Measurements from ENCODE around the gene ZNF805. TPM values are rescaled to one million over a fixed set of nuclear protein-coding genes. Genes with fewer than 3 reads are reported as not detected.
A peak's percentile ranks its signal among the peaks of the same experiment; 100 is the strongest.

The ZNF805 gene
- 12.0 and 12.6 TPM in 2 replicates for total RNA-seq (ENCODE audit: low replicate concordance)

DNA sequence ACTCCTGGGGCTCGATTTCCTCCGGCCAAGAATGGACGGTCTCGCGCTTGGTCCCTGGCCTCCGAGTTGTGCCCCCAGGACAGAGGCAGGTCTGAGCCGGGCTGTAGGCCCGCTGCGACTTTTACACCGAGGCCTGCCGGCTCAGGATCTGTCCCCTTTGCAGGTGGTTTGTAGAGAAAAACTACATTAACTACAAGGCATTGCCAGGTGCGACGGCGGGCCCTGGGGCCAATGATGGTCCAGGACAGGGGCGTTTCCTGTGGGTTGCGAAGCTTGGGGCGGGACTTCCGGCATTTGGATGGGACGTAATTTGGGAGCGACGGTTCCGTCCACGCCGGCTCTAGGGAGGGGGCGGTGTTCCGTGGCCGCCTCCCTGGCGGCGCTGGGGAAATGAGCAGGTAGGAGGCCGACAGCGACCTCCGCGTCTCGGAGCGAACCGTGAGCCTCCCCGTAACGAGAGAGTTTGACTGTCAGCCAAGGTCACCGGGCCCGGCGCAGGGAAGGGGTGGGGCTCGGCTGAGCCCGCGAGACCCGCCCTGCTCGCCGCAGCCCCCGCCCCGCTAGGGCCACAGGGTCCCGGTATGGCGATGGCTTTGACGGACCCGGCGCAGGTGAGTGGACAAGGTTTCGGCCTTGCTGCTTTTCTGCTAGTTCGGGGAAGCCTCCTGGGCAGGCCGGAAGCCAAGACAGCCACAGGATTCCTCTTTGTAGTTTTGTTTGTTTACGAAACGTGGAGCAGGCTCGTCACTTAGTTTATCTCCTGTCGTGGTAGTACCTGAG is at the start of gene ZNF805:
TSS of gene ZNF805 (plus strand) at position 322 of the 780 bp plus-strand sequence. CDS start at position 582, 260 bp downstream.
- Histone ChIP-seq H3K4me3 (peak within 1 kb of the TSS; percentile 95), H3K4me2 (peak within 1 kb of the TSS; percentile 86), H3K27ac (peak within 1 kb of the TSS; percentile 43), H3K4me1 (no peaks in the 10 kb centered on the region), H3K79me2 (ENCODE audit: low read depth) (peaks cover 34% of the 10 kb centered on the region), H3K9me3 (ENCODE audit: low read depth) (no peaks in the 10 kb centered on the region), H3K9ac (peak within 1 kb of the TSS; percentile 92), H3F3A (ENCODE audit: low read depth) (peaks cover 5% of the 10 kb centered on the region), H4K20me1 (ENCODE audit: low read depth) (no peaks in the 10 kb centered on the region), H3K36me3 (no peaks in the 10 kb centered on the region), H3K27me3 (no peaks in the 10 kb centered on the region), H2AFZ (replicated peaks) (peak within 1 kb of the TSS; percentile 77)
- Mint-ChIP-seq H3K36me3 (peaks cover 7% of the 10 kb centered on the region), H3K9me3 (no peaks in the 10 kb centered on the region), H3K4me3 (peak within 1 kb of the TSS; percentile 90), H3K27ac (peak within 1 kb of the TSS; percentile 97), H3K27me3 (ENCODE audit: insufficient read depth, low read depth) (peaks cover 2% of the 10 kb centered on the region), H3K4me1 (peaks cover 12% of the 10 kb centered on the region)
- TF ChIP-seq EZH2 (IDR thresholded peaks at IDR 0.05) = no peak
- no peak for TF ChIP-seq EZH2phosphoT487 (IDR thresholded peaks at IDR 0.05)
- TF ChIP-seq, protein P1, sequence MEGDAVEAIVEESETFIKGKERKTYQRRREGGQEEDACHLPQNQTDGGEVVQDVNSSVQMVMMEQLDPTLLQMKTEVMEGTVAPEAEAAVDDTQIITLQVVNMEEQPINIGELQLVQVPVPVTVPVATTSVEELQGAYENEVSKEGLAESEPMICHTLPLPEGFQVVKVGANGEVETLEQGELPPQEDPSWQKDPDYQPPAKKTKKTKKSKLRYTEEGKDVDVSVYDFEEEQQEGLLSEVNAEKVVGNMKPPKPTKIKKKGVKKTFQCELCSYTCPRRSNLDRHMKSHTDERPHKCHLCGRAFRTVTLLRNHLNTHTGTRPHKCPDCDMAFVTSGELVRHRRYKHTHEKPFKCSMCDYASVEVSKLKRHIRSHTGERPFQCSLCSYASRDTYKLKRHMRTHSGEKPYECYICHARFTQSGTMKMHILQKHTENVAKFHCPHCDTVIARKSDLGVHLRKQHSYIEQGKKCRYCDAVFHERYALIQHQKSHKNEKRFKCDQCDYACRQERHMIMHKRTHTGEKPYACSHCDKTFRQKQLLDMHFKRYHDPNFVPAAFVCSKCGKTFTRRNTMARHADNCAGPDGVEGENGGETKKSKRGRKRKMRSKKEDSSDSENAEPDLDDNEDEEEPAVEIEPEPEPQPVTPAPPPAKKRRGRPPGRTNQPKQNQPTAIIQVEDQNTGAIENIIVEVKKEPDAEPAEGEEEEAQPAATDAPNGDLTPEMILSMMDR (IDR thresholded peaks at IDR 0.05) = no peak
- DNase-seq (ENCODE audit: low spot score) = peak; percentile 96

GRCh38 chr19:57191141-57192076 is 49.0 kb upstream of the ZNF805 start, which contains the start of gene ZNF264:
ZNF264 (plus strand) TSS chr19:57191500; CDS start chr19:57191914, 414 bp downstream.
- Histone ChIP-seq H3K79me2 (ENCODE audit: low read depth) (peaks cover 32% of the 10 kb centered on the region), H3K27me3 (no peaks in the 10 kb centered on the region), H3K4me2 (peak within 1 kb of the TSS; percentile 99), H2AFZ (replicated peaks) (peak within 1 kb of the TSS; percentile 98), H3K9me3 (ENCODE audit: low read depth) (peaks cover 9% of the 10 kb centered on the region), H3K36me3 (peaks cover 6% of the 10 kb centered on the region), H3K4me1 (peaks cover 8% of the 10 kb centered on the region), H3K4me3 (peak within 1 kb of the TSS; percentile 92), H4K20me1 (ENCODE audit: low read depth) (peaks cover 19% of the 10 kb centered on the region), H3F3A (ENCODE audit: low read depth) (peaks cover 12% of the 10 kb centered on the region), H3K27ac (no peak within 1 kb of the TSS), H3K9ac (peak within 1 kb of the TSS; percentile 86)
- Mint-ChIP-seq H3K4me1 (peaks cover 13% of the 10 kb centered on the region), H3K4me3 (peak within 1 kb of the TSS; percentile 98), H3K9me3 (peaks cover 40% of the 10 kb centered on the region), H3K27ac (peak within 1 kb of the TSS; percentile 90), H3K27me3 (ENCODE audit: insufficient read depth, low read depth) (peaks cover 4% of the 10 kb centered on the region), H3K36me3 (peaks cover 49% of the 10 kb centered on the region)
- peak; percentile 87 for DNase-seq (ENCODE audit: low spot score)
- TF ChIP-seq, protein P1 (IDR thresholded peaks at IDR 0.05) = peak; percentile 29
- TF ChIP-seq EZH2 (IDR thresholded peaks at IDR 0.05) = no peak

- Histone ChIP-seq H3F3A (ENCODE audit: low read depth) (peaks cover 12% of the 10 kb centered on the region), H3K9ac (peak overlapping the region; percentile 86), H3K9me3 (ENCODE audit: low read depth) (peaks cover 9% of the 10 kb centered on the region), H3K4me3 (peak overlapping the region; percentile 92), H3K27me3 (no peaks in the 10 kb centered on the region), H3K79me2 (ENCODE audit: low read depth) (peaks cover 32% of the 10 kb centered on the region), H3K36me3 (peaks cover 6% of the 10 kb centered on the region), H3K27ac (no peak overlapping the region), H4K20me1 (ENCODE audit: low read depth) (peaks cover 19% of the 10 kb centered on the region), H3K4me2 (peak overlapping the region; percentile 99), H2AFZ (replicated peaks) (peak overlapping the region; percentile 98), H3K4me1 (peaks cover 8% of the 10 kb centered on the region)
- Mint-ChIP-seq H3K4me1 (peaks cover 13% of the 10 kb centered on the region), H3K4me3 (peak overlapping the region; percentile 98), H3K36me3 (peaks cover 55% of the 10 kb centered on the region), H3K27me3 (ENCODE audit: insufficient read depth, low read depth) (peaks cover 4% of the 10 kb centered on the region), H3K27ac (peak overlapping the region; percentile 90), H3K9me3 (peaks cover 40% of the 10 kb centered on the region)
- TF ChIP-seq EZH2 (IDR thresholded peaks at IDR 0.05) (no peak), EZH2phosphoT487 (IDR thresholded peaks at IDR 0.05) (no peak)
- TF ChIP-seq, protein P1 (IDR thresholded peaks at IDR 0.05) = no peak
- DNase-seq (ENCODE audit: low spot score) = peak; percentile 15
Measured at GRCh38 chr19:57192077-57192420, 48.4 kb upstream of the ZNF805 start.

Data from neural progenitor cell (in vitro differentiated cells).